HFFc6 (cell line): ENCODE data around the gene HSFX1. TPM values are rescaled to one million over a fixed set of nuclear protein-coding genes. Genes with fewer than 3 reads are reported as not detected.

Experiments used
- DNase-seq: peaks from one replicate; pipeline ENCODE4 v3.0.0-alpha.2; 2018
- H3K27ac Mint-ChIP-seq: 2 replicates; pipeline ENCODE4 v1.8.0; 2020; ENCODE audit warnings: mild to moderate bottlenecking, mixed read lengths
- H3K27me3 Mint-ChIP-seq: 2 replicates; pipeline ENCODE4 v1.8.0; 2021; ENCODE audit warnings: mild to moderate bottlenecking, moderate library complexity, mixed read lengths; ENCODE audit not compliant: insufficient read depth
- H3K36me3 Mint-ChIP-seq: 2 replicates; pipeline ENCODE4 v1.8.0; 2021; ENCODE audit warnings: low read depth, mixed read lengths
- H3K4me1 Mint-ChIP-seq: 2 replicates; pipeline ENCODE4 v1.8.0; 2020; ENCODE audit warnings: low read depth, mixed read lengths
- H3K4me3 Mint-ChIP-seq: 2 replicates; pipeline ENCODE4 v1.8.0; 2020; ENCODE audit warnings: mild to moderate bottlenecking, moderate library complexity, mixed read lengths
- H3K9me3 Mint-ChIP-seq: 2 replicates; pipeline ENCODE4 v1.8.0; 2020; ENCODE audit warnings: mild to moderate bottlenecking, mixed read lengths
- total RNA-seq, 6 experiments: library from RNA; stranded (reverse); fragmentation: NEBNext Ultra II Directional; extraction: Animal tissue kit (Norgen Biotek cat#: 25700); gene quantifications; 2 replicates in 1 of 6; 3 replicates in 5 of 6; pipeline ENCODE4 v1.2.3, GENCODE V29; 2021
- TF ChIP-seq, protein P1 (sequence below): fragments of 200-600 bp; sonication (generic); IDR thresholded peaks from 2 replicates; pipeline ENCODE4 v1.5.0; 2021; ENCODE audit warnings: antibody characterized with exemption, mild to moderate bottlenecking

The HSFX1 gene
- total RNA-seq, 6 experiments from 2014 or later, result 0.26 to 0.88 (median 0.33) TPM

DNA sequence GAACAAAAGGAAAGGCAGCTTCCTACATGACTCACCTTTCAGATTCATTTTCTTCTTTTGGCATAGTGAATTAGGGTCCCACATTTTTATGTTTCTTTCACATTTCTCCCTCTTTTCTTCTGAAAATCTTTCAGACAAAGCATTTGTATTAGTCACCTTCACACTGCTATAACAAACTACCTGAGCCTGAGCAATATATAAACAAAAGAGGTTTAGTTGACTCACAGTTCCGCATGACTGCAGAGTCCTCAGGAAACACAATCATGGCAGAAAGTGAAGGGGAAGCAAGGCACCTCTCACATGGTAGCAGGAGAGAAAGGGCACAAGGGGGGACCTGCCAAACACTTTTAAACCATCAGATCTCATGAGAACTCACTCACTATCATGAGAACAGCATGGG is 44.8 kb downstream of the HSFX1 start:
- H3K4me3 Mint-ChIP-seq, result no peak overlapping the region
- H3K4me1 Mint-ChIP-seq, result no peaks in the 10 kb centered on the region
- H3K36me3 Mint-ChIP-seq, result no peaks in the 10 kb centered on the region
- peaks cover 7% of the 10 kb centered on the region for H3K27me3 Mint-ChIP-seq
- TF ChIP-seq, protein P1, sequence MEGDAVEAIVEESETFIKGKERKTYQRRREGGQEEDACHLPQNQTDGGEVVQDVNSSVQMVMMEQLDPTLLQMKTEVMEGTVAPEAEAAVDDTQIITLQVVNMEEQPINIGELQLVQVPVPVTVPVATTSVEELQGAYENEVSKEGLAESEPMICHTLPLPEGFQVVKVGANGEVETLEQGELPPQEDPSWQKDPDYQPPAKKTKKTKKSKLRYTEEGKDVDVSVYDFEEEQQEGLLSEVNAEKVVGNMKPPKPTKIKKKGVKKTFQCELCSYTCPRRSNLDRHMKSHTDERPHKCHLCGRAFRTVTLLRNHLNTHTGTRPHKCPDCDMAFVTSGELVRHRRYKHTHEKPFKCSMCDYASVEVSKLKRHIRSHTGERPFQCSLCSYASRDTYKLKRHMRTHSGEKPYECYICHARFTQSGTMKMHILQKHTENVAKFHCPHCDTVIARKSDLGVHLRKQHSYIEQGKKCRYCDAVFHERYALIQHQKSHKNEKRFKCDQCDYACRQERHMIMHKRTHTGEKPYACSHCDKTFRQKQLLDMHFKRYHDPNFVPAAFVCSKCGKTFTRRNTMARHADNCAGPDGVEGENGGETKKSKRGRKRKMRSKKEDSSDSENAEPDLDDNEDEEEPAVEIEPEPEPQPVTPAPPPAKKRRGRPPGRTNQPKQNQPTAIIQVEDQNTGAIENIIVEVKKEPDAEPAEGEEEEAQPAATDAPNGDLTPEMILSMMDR, result no peak
- no peaks in the 10 kb centered on the region for H3K9me3 Mint-ChIP-seq
- no peak for DNase-seq
- no peak overlapping the region for H3K27ac Mint-ChIP-seq

DNA sequence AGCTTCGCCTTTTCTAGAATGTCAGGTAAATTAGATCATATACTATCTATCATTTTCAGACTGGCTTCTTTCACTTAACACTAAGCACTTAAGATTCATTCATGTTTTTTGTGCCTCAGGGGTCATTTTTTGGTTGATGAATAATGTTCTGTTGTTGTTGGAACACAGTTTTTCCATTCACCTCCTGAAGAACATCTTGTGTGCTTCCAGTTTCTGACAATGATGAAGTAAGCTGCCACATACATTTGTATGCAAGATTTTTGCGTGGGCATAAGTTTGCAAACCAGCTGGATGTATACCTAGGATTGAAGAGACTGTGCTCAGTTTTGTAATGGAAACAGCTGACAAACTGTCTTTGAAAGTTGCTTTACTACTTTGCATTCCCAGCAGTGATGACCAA is 45.5 kb downstream of the HSFX1 start:
- TF ChIP-seq, protein P1, result no peak
- Mint-ChIP-seq H3K4me3 (no peak overlapping the region), H3K4me1 (no peaks in the 10 kb centered on the region), H3K27me3 (peaks cover 7% of the 10 kb centered on the region), H3K36me3 (no peaks in the 10 kb centered on the region), H3K27ac (no peak overlapping the region), H3K9me3 (no peaks in the 10 kb centered on the region)
- no peak for DNase-seq

DNA sequence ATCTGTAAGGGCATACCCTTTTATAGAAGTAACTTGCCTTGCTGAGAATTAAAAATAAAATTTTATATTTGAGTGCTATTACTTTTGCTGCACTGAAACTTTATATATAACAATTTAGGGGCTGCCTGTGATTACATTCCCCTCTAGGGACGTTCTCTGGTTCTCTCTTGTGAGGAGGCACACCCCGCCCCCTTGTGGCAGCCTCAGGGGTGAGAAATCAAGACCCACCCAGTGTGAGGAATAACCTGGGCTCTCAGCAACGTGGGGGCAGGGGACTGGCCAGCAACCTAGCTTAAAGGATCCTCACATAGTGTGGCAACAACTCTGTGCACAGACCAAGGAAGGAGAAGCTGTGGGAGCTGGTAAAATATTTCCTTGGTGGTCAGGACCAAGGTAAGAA is 51.6 kb downstream of the HSFX1 start:
- TF ChIP-seq, protein P1, result peak; percentile 57
- DNase-seq, result no peak
- no peak overlapping the region for H3K4me3 Mint-ChIP-seq
- peaks cover 15% of the 10 kb centered on the region for H3K4me1 Mint-ChIP-seq
- H3K36me3 Mint-ChIP-seq, result no peaks in the 10 kb centered on the region
- no peak overlapping the region for H3K27ac Mint-ChIP-seq
- peaks cover 9% of the 10 kb centered on the region for H3K27me3 Mint-ChIP-seq
- H3K9me3 Mint-ChIP-seq, result no peaks in the 10 kb centered on the region

Other genes with a start within 250 kb of the HSFX1 start
- gene EOLA1, start 233.1 kb upstream of the HSFX1 start, total RNA-seq, result 10 to 100 TPM; 11.3 to 15.4 (median 13.6) TPM
- gene HSFX3, start 224.1 kb upstream of the HSFX1 start, total RNA-seq, result not detected
- not detected for gene MAGEA9B, start 186.6 kb upstream of the HSFX1 start, total RNA-seq
- gene HSFX2, start 178.8 kb upstream of the HSFX1 start, total RNA-seq, result under 1 TPM in 2 of 6 experiments, not detected in 4; 0.34 to 0.35 TPM
- 10 to 100 TPM; 14.7 to 19.8 (median 16.4) TPM for gene TMEM185A, start 142.3 kb upstream of the HSFX1 start, total RNA-seq
- under 1 TPM in 4 of 6 experiments, not detected in 2; 0.16 to 0.23 (median 0.20) TPM for gene MAGEA11, start 62.0 kb upstream of the HSFX1 start, total RNA-seq
- gene MAGEA9, start 7.9 kb downstream of the HSFX1 start, total RNA-seq, result not detected
- not detected for gene MAGEA8, start 107.1 kb downstream of the HSFX1 start, total RNA-seq
- gene HSFX4, start 155.5 kb downstream of the HSFX1 start, total RNA-seq, result not detected
- 10 to 100 TPM; 30.1 to 36.7 (median 31.4) TPM for gene EOLA2, start 164.4 kb downstream of the HSFX1 start, total RNA-seq